MM.1S (cell line): ENCODE measurements around the gene ADNP2.

Experiments used
- DNase-seq: peaks from one replicate; pipeline ENCODE4 v3.0.0-alpha.2; 2015
- H2AFZ ChIP-seq: fragments of 300-600 bp; sonication (generic); 2 replicates; pipeline ENCODE4 v1.6.0; 2016; ENCODE audit warnings: antibody characterized with exemption, low read length
- H3F3A ChIP-seq: fragments of 300-600 bp; sonication (generic); 2 replicates; pipeline ENCODE4 v1.6.1; 2016; ENCODE audit warnings: mild to moderate bottlenecking, antibody characterized with exemption, low read length, moderate library complexity, mixed read lengths; ENCODE audit not compliant: insufficient read depth
- H3K27ac ChIP-seq: fragments of 300-600 bp; sonication (generic); 2 replicates; pipeline ENCODE4 v1.5.1; 2016; ENCODE audit warnings: mild to moderate bottlenecking, low read length
- H3K27me3 ChIP-seq: fragments of 300-600 bp; sonication (generic); replicated peaks from 2 replicates; pipeline ENCODE4 v1.6.0; 2016; ENCODE audit warnings: low read length; ENCODE audit not compliant: insufficient read depth
- H3K36me3 ChIP-seq: fragments of 300-600 bp; sonication (generic); replicated peaks from 2 replicates; pipeline ENCODE4 v1.6.1; 2016; ENCODE audit warnings: mild to moderate bottlenecking, low read length, mixed read lengths; ENCODE audit not compliant: insufficient read depth
- H3K4me1 ChIP-seq: fragments of 300-600 bp; sonication (generic); 2 replicates; pipeline ENCODE4 v1.6.1; 2016; ENCODE audit warnings: low read length, mixed read lengths
- H3K4me2 ChIP-seq: fragments of 300-600 bp; sonication (generic); 2 replicates; pipeline ENCODE4 v1.6.0; 2016; ENCODE audit warnings: low read depth, low read length
- H3K4me3 ChIP-seq: fragments of 300-600 bp; sonication (generic); 2 replicates; pipeline ENCODE4 v1.5.1; 2016; ENCODE audit warnings: low read length, mixed read lengths
- H3K79me2 ChIP-seq: fragments of 300-600 bp; sonication (generic); 2 replicates; pipeline ENCODE4 v1.6.1; 2016; ENCODE audit warnings: mixed run types, low read length, mixed read lengths
- H3K9ac ChIP-seq: fragments of 300-600 bp; sonication (generic); 2 replicates; pipeline ENCODE4 v1.6.1; 2016; ENCODE audit warnings: low read length, mixed read lengths
- H3K9me2 ChIP-seq: fragments of 300-600 bp; sonication (generic); replicated peaks from 2 replicates; pipeline ENCODE4 v1.6.1; 2016; ENCODE audit warnings: mild to moderate bottlenecking, low read length, mixed read lengths; ENCODE audit not compliant: insufficient read depth
- H3K9me3 ChIP-seq: fragments of 300-600 bp; sonication (generic); replicated peaks from 2 replicates; pipeline ENCODE4 v1.6.1; 2016; ENCODE audit warnings: mild to moderate bottlenecking, low read length, mixed read lengths; ENCODE audit not compliant: insufficient read depth
- H4K20me1 ChIP-seq: fragments of 300-600 bp; sonication (generic); 2 replicates; pipeline ENCODE4 v1.6.1; 2016; ENCODE audit warnings: mild to moderate bottlenecking, low read length, moderate library complexity, mixed read lengths; ENCODE audit not compliant: insufficient read depth
- EZH2 ChIP-seq: fragments of 300-600 bp; sonication (generic); optimal IDR thresholded peaks from 2 replicates; pipeline ENCODE3; 2017; ENCODE audit warnings: low read depth, mild to moderate bottlenecking, antibody characterized with exemption, low read length, mixed read lengths
- EZH2phosphoT487 ChIP-seq: fragments of 300-600 bp; sonication (generic); IDR thresholded peaks from 2 replicates; pipeline ENCODE4 v1.6.1; 2018; ENCODE audit warnings: antibody characterized with exemption, low read length
- TF ChIP-seq, protein P1 (sequence below): fragments of 300-600 bp; sonication (generic); IDR thresholded peaks from 2 replicates; pipeline ENCODE4 v1.5.1; 2016; ENCODE audit warnings: antibody characterized with exemption, low read length, mixed read lengths

The ADNP2 gene

DNA sequence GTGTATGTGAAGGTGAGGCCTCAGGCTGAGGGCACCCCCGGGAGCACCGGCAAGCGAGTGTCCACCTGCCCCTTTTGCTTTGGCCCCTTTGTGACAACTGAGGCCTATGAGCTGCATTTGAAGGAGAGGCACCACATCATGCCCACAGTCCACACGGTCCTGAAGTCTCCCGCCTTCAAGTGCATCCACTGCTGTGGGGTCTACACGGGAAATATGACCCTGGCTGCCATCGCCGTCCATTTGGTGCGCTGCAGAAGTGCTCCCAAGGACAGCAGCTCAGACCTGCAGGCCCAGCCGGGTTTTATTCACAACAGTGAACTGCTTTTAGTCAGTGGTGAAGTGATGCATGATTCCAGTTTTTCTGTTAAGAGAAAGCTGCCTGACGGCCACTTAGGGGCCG lies 28.9 kb downstream of the ADNP2 start:
- no peak for DNase-seq
- no peaks in the 10 kb centered on the region for H3K27me3 ChIP-seq
- H3F3A ChIP-seq = no peaks in the 10 kb centered on the region
- H3K9me3 ChIP-seq = no peaks in the 10 kb centered on the region
- no peak overlapping the region for H3K9ac ChIP-seq
- H3K4me1 ChIP-seq = no peaks in the 10 kb centered on the region
- no peak overlapping the region for H3K4me3 ChIP-seq
- no peak overlapping the region for H3K4me2 ChIP-seq
- H3K27ac ChIP-seq = no peak overlapping the region
- TF ChIP-seq, protein P1, sequence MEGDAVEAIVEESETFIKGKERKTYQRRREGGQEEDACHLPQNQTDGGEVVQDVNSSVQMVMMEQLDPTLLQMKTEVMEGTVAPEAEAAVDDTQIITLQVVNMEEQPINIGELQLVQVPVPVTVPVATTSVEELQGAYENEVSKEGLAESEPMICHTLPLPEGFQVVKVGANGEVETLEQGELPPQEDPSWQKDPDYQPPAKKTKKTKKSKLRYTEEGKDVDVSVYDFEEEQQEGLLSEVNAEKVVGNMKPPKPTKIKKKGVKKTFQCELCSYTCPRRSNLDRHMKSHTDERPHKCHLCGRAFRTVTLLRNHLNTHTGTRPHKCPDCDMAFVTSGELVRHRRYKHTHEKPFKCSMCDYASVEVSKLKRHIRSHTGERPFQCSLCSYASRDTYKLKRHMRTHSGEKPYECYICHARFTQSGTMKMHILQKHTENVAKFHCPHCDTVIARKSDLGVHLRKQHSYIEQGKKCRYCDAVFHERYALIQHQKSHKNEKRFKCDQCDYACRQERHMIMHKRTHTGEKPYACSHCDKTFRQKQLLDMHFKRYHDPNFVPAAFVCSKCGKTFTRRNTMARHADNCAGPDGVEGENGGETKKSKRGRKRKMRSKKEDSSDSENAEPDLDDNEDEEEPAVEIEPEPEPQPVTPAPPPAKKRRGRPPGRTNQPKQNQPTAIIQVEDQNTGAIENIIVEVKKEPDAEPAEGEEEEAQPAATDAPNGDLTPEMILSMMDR = no peak
- TF ChIP-seq EZH2phosphoT487 = no peak
- TF ChIP-seq EZH2 = no peak
- H4K20me1 ChIP-seq = no peaks in the 10 kb centered on the region
- H3K36me3 ChIP-seq = no peaks in the 10 kb centered on the region
- no peaks in the 10 kb centered on the region for H3K9me2 ChIP-seq
- 0 out of 2 replicates have a peak, but pooled peaks cover 2% of the 10 kb centered on the region for H3K79me2 ChIP-seq
- no peak overlapping the region for H2AFZ ChIP-seq

DNA sequence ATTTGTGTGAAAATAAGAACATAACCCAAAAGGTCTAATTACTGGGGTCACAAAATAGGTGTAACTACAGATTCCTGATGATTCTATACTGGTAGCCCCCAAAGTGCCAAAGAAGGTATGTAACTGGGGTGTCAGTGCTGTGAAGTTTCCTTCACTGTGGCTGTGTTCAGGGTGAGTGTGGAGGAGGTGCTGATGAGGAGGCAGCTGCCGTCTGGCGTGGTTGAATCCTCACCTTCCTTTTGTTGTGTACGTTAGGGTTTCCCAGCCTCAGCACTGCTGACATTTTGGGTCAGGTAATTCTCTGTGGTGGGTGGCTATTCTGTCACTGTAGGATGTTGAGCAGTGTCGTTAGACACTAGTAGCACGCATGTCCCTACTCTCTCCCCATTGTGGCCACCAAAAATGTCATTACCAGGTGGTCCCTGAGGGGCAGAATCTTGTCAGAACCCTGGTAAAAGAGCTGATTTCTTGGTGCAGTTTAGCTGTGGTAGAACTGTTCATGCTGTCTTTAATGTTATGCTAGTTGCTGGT lies 31.5 kb downstream of the ADNP2 start:
- Histone ChIP-seq H3K79me2 (no peaks in the 10 kb centered on the region), H3K4me3 (no peak overlapping the region), H3K9me3 (no peaks in the 10 kb centered on the region), H3K36me3 (no peaks in the 10 kb centered on the region), H3K9me2 (no peaks in the 10 kb centered on the region), H3K9ac (no peak overlapping the region), H2AFZ (no peak overlapping the region), H3F3A (no peaks in the 10 kb centered on the region), H3K4me2 (no peak overlapping the region), H4K20me1 (no peaks in the 10 kb centered on the region), H3K27ac (no peak overlapping the region), H3K27me3 (no peaks in the 10 kb centered on the region), H3K4me1 (no peaks in the 10 kb centered on the region)
- DNase-seq = no peak
- TF ChIP-seq EZH2 = no peak
- TF ChIP-seq, protein P1 = no peak
- TF ChIP-seq EZH2phosphoT487 = no peak

DNA sequence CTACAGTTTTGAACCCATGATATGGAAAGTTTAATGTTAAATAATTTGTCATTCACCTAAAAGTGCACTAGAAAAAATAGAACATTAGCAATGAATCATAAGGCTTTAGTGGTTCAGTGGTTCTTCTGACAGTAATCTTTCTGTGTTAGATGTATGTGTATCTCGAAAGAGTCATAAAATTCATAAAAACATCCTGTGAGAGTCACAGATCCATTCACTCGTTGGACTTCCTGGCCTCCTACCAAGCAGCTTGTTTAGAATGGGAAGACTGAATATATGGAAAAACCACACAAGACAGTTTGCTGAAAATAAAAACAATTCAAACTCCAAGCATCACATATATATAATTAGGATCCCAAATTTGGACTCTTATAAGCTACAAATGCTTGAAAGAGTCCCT lies 34.8 kb downstream of the ADNP2 start:
- no peak for DNase-seq
- no peak overlapping the region for H3K9ac ChIP-seq
- H3K27me3 ChIP-seq = no peaks in the 10 kb centered on the region
- H3K79me2 ChIP-seq = no peaks in the 10 kb centered on the region
- no peaks in the 10 kb centered on the region for H4K20me1 ChIP-seq
- H3F3A ChIP-seq = no peaks in the 10 kb centered on the region
- H3K9me2 ChIP-seq = no peaks in the 10 kb centered on the region
- no peaks in the 10 kb centered on the region for H3K36me3 ChIP-seq
- H3K4me2 ChIP-seq = no peak overlapping the region
- H2AFZ ChIP-seq = no peak overlapping the region
- no peak for TF ChIP-seq EZH2
- TF ChIP-seq EZH2phosphoT487 = no peak
- TF ChIP-seq, protein P1 = no peak
- no peaks in the 10 kb centered on the region for H3K9me3 ChIP-seq
- H3K27ac ChIP-seq = no peak overlapping the region
- H3K4me3 ChIP-seq = no peak overlapping the region
- H3K4me1 ChIP-seq = no peaks in the 10 kb centered on the region
